GM19397 (cell line): ENCODE results near the gene THEMIS.
"Not testable (repeated sequence)": the region's sequence is repeated elsewhere in the genome, so short reads cannot be mapped to it uniquely, and the experiment has no call there.

Experiments used
- ATAC-seq: cut with Tn5 transposase; IDR thresholded peaks from one replicate; pipeline ENCODE4 v1.9.1; 2021; ENCODE audit warnings: mild to moderate bottlenecking, moderate library complexity; ENCODE audit not compliant: unreplicated experiment

The THEMIS gene

GRCh38 chr6:127737009-127737486, 163.8 kb downstream of the THEMIS start:
- peak; percentile 78 for ATAC-seq

- ATAC-seq = no peak
Observed at GRCh38 chr6:127732927-127733326, 167.9 kb downstream of the THEMIS start.

- ATAC-seq = no peak
Observed at GRCh38 chr6:127727260-127727953, 173.5 kb downstream of the THEMIS start.

GRCh38 chr6:127725821-127726220, 175.0 kb downstream of the THEMIS start:
- ATAC-seq = no peak

GRCh38 chr6:127718694-127719093, 182.2 kb downstream of the THEMIS start:
- ATAC-seq = no peak

- ATAC-seq = no peak
Observed at GRCh38 chr6:127717384-127717783, 183.5 kb downstream of the THEMIS start.

GRCh38 chr6:127716465-127716864, 184.4 kb downstream of the THEMIS start:
- ATAC-seq = no peak

GRCh38 chr6:127710668-127711067, 190.2 kb downstream of the THEMIS start:
- ATAC-seq = no peak

GRCh38 chr6:127706216-127706615, 194.6 kb downstream of the THEMIS start:
- no peak for ATAC-seq

GRCh38 chr6:127695108-127695507, 205.8 kb downstream of the THEMIS start:
- no peak for ATAC-seq

- no peak for ATAC-seq
Observed at GRCh38 chr6:127691146-127691545, 209.7 kb downstream of the THEMIS start.

- no peak for ATAC-seq
Observed at GRCh38 chr6:127690588-127690987, 210.3 kb downstream of the THEMIS start.

GRCh38 chr6:127690092-127690491, 210.8 kb downstream of the THEMIS start:
- ATAC-seq = no peak

GRCh38 chr6:127687490-127687889, 213.4 kb downstream of the THEMIS start:
- ATAC-seq = not testable (repeated sequence)

- no peak for ATAC-seq
Observed at GRCh38 chr6:127686084-127686483, 214.8 kb downstream of the THEMIS start.

GRCh38 chr6:127684501-127684900, 216.4 kb downstream of the THEMIS start:
- ATAC-seq = no peak
